Measurements from ENCODE around the gene LAMA2. TPM values are rescaled to one million over a fixed set of nuclear protein-coding genes. Genes with fewer than 3 reads are reported as not detected.

LAMA2 gene
- total RNA-seq, 1 experiment from 2014 or later = 8.2 TPM

DNA sequence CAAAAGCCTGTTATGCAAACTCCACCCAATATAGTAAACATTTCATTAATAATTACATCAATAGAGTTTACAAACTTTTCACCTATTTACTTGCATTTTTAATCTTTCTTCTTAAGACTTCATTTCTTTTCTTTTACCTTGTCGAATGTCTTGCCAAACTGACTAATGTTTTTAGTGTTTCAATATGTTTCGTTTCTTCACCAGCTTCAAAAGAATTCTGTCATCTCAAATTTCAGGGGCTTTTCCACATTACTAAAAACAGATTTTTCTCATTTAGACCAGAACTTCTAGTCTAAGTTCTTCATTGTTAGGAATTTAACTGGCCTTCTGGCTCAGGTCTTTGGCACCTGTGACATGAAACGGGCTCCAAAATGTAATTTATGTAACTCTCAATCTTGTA lies 630.5 kb downstream of the LAMA2 start:
- H4K20me1 ChIP-seq (ENCODE audit: insufficient read depth) = no peaks in the 10 kb centered on the region
- H3K27ac ChIP-seq (ENCODE audit: low read depth, low read length) = no peak overlapping the region
- RAD21 ChIA-PET (ENCODE audit: low non-redundant PET in 1 of 2, low total read pairs in 2 of 2, uncharacterized antibody in 2 of 2, unreplicated experiment in 2 of 2) = no interaction called here
- intact Hi-C loops (cut with micrococcal nuclease) = no loop called here
- no peaks in the 10 kb centered on the region for H3K27me3 ChIP-seq (ENCODE audit: insufficient read depth, low read length)
- TF ChIP-seq, protein P1, sequence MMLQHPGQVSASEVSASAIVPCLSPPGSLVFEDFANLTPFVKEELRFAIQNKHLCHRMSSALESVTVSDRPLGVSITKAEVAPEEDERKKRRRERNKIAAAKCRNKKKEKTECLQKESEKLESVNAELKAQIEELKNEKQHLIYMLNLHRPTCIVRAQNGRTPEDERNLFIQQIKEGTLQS (IDR thresholded peaks at IDR 0.05) = no peak
- TF ChIP-seq, protein P2, sequence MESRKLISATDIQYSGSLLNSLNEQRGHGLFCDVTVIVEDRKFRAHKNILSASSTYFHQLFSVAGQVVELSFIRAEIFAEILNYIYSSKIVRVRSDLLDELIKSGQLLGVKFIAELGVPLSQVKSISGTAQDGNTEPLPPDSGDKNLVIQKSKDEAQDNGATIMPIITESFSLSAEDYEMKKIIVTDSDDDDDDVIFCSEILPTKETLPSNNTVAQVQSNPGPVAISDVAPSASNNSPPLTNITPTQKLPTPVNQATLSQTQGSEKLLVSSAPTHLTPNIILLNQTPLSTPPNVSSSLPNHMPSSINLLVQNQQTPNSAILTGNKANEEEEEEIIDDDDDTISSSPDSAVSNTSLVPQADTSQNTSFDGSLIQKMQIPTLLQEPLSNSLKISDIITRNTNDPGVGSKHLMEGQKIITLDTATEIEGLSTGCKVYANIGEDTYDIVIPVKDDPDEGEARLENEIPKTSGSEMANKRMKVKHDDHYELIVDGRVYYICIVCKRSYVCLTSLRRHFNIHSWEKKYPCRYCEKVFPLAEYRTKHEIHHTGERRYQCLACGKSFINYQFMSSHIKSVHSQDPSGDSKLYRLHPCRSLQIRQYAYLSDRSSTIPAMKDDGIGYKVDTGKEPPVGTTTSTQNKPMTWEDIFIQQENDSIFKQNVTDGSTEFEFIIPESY (IDR thresholded peaks at IDR 0.05; ENCODE audit: extremely low read depth, insufficient replicate concordance, low read length) = no peak
- TF ChIP-seq RAD21 (IDR thresholded peaks at IDR 0.05; ENCODE audit: low read depth) = no peak
- BruUV-seq (replicated peaks) = no TSS peak
- peaks cover 2 to 10% of the 10 kb centered on the region in 2 experiments; a peak in 2 of 4 replicates for H3K4me1 ChIP-seq (ENCODE audit: control insufficient read depth in 1 of 2, insufficient read depth in 2 of 2, low read length in 2 of 2)
- no peaks in the 10 kb centered on the region for H3K9me2 ChIP-seq (ENCODE audit: insufficient read depth)
- peaks cover 0 to 19% of the 10 kb centered on the region in 2 experiments; a peak in 3 of 4 replicates for H3K36me3 ChIP-seq (ENCODE audit: control insufficient read depth in 1 of 2, insufficient read depth in 2 of 2, low read length in 2 of 2)
- DNase-seq (ENCODE audit: low read depth, low spot score) = no peak
- ATAC-seq = no peak
- POLR2A ChIA-PET = interaction anchor here (1.7 kb wide), 1 partner anchor 12 kb away, joined by 8 read pairs; no protein-coding TSS in a partner anchor
- CTCF ChIA-PET = no interaction called here
- H2AFZ ChIP-seq (ENCODE audit: low read depth, low read length, poor library complexity, severe bottlenecking) = no peak overlapping the region
- H3K9me3 ChIP-seq (ENCODE audit: control insufficient read depth in 1 of 2, insufficient read depth in 1 of 2, low read depth in 1 of 2, low read length in 2 of 2) = no peaks in the 10 kb centered on the region
- H3K4me3 ChIP-seq (replicated peaks in 1 of 2; ENCODE audit: low read depth in 1 of 2, low read length in 2 of 2) = no peak overlapping the region
- H3K9ac ChIP-seq (ENCODE audit: low read length) = no peak overlapping the region
- no peaks in the 10 kb centered on the region for H3K79me2 ChIP-seq (ENCODE audit: insufficient read depth, low read length)
- H3K4me2 ChIP-seq (ENCODE audit: low read length) = no peak overlapping the region

DNA sequence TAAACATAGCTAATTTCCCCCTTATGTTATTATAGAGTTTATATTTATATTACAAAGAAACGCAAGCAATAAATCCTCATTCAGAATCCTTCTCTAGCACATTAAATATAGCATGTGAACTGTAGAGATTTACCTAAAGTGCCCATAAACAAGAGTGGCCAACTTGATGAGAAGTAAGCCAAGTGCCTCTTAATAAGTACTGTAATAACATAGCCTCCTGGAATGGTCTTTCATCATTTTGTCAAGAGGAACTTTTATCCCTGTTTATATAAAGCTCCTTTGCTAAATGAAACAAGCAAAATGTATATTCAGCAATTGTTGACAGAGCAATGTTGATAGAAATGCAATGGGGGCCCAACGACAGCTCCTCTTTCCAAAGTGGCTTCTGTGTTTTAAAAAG lies 632.1 kb downstream of the LAMA2 start:
- ATAC-seq = no peak
- POLR2A ChIA-PET = interaction anchor here (1.7 kb wide), 1 partner anchor 13 kb away, joined by 8 read pairs; no protein-coding TSS in a partner anchor
- CTCF ChIA-PET = no interaction called here

More for the DNA sequence above, 632.1 kb downstream of the LAMA2 start:
- Histone ChIP-seq H3K9me3 (ENCODE audit: control insufficient read depth in 1 of 2, insufficient read depth in 1 of 2, low read depth in 1 of 2, low read length in 2 of 2) (no peaks in the 10 kb centered on the region), H3K9me2 (ENCODE audit: insufficient read depth) (no peaks in the 10 kb centered on the region), H3K27me3 (ENCODE audit: insufficient read depth, low read length) (no peaks in the 10 kb centered on the region), H3K9ac (ENCODE audit: low read length) (no peak overlapping the region), H3K4me3 (replicated peaks in 1 of 2; ENCODE audit: low read depth in 1 of 2, low read length in 2 of 2) (no peak overlapping the region), H3K4me1 (ENCODE audit: control insufficient read depth in 1 of 2, insufficient read depth in 2 of 2, low read length in 2 of 2) (peaks cover 2 to 10% of the 10 kb centered on the region in 2 experiments; a peak in 2 of 4 replicates), H3K79me2 (ENCODE audit: insufficient read depth, low read length) (no peaks in the 10 kb centered on the region), H3K4me2 (ENCODE audit: low read length) (no peak overlapping the region), H3K27ac (ENCODE audit: low read depth, low read length) (no peak overlapping the region), H4K20me1 (ENCODE audit: insufficient read depth) (no peaks in the 10 kb centered on the region), H3K36me3 (ENCODE audit: control insufficient read depth in 1 of 2, insufficient read depth in 2 of 2, low read length in 2 of 2) (peaks cover 0 to 19% of the 10 kb centered on the region in 2 experiments; a peak in 3 of 4 replicates), H2AFZ (ENCODE audit: low read depth, low read length, poor library complexity, severe bottlenecking) (no peak overlapping the region)
- intact Hi-C loops (cut with micrococcal nuclease) = no loop called here
- TF ChIP-seq FOSL1 (IDR thresholded peaks at IDR 0.05; ENCODE audit: low read depth) = no peak
- TF ChIP-seq JUND (IDR thresholded peaks at IDR 0.05) = no peak
- no peak for TF ChIP-seq EZH2phosphoT487 (IDR thresholded peaks at IDR 0.05; ENCODE audit: borderline replicate concordance)
- TF ChIP-seq EGR1 (IDR thresholded peaks at IDR 0.05; ENCODE audit: low read depth) = no peak
- TF ChIP-seq POLR2AphosphoS5 (IDR thresholded peaks at IDR 0.05; ENCODE audit: low read depth, low read length) = no peak
- TF ChIP-seq YY1 (IDR thresholded peaks at IDR 0.05; ENCODE audit: extremely low read depth, insufficient replicate concordance, low read depth, low read length) = no peak
- TF ChIP-seq ELF1 (IDR thresholded peaks at IDR 0.05; ENCODE audit: borderline replicate concordance, low read depth) = no peak
- TF ChIP-seq, protein P3, sequence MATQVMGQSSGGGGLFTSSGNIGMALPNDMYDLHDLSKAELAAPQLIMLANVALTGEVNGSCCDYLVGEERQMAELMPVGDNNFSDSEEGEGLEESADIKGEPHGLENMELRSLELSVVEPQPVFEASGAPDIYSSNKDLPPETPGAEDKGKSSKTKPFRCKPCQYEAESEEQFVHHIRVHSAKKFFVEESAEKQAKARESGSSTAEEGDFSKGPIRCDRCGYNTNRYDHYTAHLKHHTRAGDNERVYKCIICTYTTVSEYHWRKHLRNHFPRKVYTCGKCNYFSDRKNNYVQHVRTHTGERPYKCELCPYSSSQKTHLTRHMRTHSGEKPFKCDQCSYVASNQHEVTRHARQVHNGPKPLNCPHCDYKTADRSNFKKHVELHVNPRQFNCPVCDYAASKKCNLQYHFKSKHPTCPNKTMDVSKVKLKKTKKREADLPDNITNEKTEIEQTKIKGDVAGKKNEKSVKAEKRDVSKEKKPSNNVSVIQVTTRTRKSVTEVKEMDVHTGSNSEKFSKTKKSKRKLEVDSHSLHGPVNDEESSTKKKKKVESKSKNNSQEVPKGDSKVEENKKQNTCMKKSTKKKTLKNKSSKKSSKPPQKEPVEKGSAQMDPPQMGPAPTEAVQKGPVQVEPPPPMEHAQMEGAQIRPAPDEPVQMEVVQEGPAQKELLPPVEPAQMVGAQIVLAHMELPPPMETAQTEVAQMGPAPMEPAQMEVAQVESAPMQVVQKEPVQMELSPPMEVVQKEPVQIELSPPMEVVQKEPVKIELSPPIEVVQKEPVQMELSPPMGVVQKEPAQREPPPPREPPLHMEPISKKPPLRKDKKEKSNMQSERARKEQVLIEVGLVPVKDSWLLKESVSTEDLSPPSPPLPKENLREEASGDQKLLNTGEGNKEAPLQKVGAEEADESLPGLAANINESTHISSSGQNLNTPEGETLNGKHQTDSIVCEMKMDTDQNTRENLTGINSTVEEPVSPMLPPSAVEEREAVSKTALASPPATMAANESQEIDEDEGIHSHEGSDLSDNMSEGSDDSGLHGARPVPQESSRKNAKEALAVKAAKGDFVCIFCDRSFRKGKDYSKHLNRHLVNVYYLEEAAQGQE (IDR thresholded peaks at IDR 0.05; ENCODE audit: low read depth) = no peak
- no peak for TF ChIP-seq EZH2 (IDR thresholded peaks at IDR 0.05)
- TF ChIP-seq SP1 (IDR thresholded peaks at IDR 0.05; ENCODE audit: low read depth) = no peak
- DNase-seq (ENCODE audit: low read depth, low spot score) = no peak
- BruUV-seq (replicated peaks) = no TSS peak
- RAD21 ChIA-PET (ENCODE audit: low non-redundant PET in 1 of 2, low total read pairs in 2 of 2, uncharacterized antibody in 2 of 2, unreplicated experiment in 2 of 2) = no interaction called here
